Hippocampal formation (tissue), 2 donors: ENCODE data around the gene CRB2.
"Not testable (repeated sequence)": the region's sequence is repeated elsewhere in the genome, so short reads cannot be mapped to it uniquely, and the experiment has no call there.

Experiments
- DNase-seq, 2 donors: peaks; one replicate each; lab custom pipeline; 2025; lab: John Stamatoyannopoulos, UW

CRB2 gene

GRCh38 chr9:123380852-123381705 lies 25.1 kb downstream of the CRB2 start:
- DNase-seq: no peak

- no peak for DNase-seq
Measured at GRCh38 chr9:123382653-123383511, 26.9 kb downstream of the CRB2 start.

GRCh38 chr9:123383512-123384170 lies 27.6 kb downstream of the CRB2 start:
- DNase-seq: no peak

- no peak for DNase-seq
Measured at GRCh38 chr9:123387686-123388085, 31.7 kb downstream of the CRB2 start.

GRCh38 chr9:123389070-123389469 lies 33.1 kb downstream of the CRB2 start:
- DNase-seq: no peak

GRCh38 chr9:123389698-123390097 lies 33.7 kb downstream of the CRB2 start:
- DNase-seq: no peak

- no peak for DNase-seq
Measured at GRCh38 chr9:123390337-123391135, 34.5 kb downstream of the CRB2 start.

- no peak for DNase-seq
Measured at GRCh38 chr9:123391233-123391632, 35.2 kb downstream of the CRB2 start.

- DNase-seq: no peak
Measured at GRCh38 chr9:123391946-123392345, 35.9 kb downstream of the CRB2 start.

GRCh38 chr9:123392802-123393201 lies 36.8 kb downstream of the CRB2 start:
- DNase-seq: no peak

GRCh38 chr9:123394291-123395235 lies 38.6 kb downstream of the CRB2 start:
- no peak for DNase-seq

GRCh38 chr9:123395276-123395688 lies 39.3 kb downstream of the CRB2 start:
- DNase-seq: no peak

- no peak for DNase-seq
Measured at GRCh38 chr9:123395689-123396511, 39.9 kb downstream of the CRB2 start.

- DNase-seq: no peak
Measured at GRCh38 chr9:123397975-123398374, 42.0 kb downstream of the CRB2 start.

GRCh38 chr9:123398938-123399337 lies 42.9 kb downstream of the CRB2 start:
- DNase-seq: not testable (repeated sequence)

GRCh38 chr9:123399803-123400378 lies 43.9 kb downstream of the CRB2 start:
- no peak for DNase-seq

- no peak for DNase-seq
Measured at GRCh38 chr9:123400926-123401503, 45.0 kb downstream of the CRB2 start.

GRCh38 chr9:123401879-123402513 lies 46.0 kb downstream of the CRB2 start:
- peak in 1 of 2 donors; percentile 55 for DNase-seq
